GM18867 (cell line): ENCODE results near the gene SYT12.

ENCODE experiments used
- ATAC-seq: cut with Tn5 transposase; IDR thresholded peaks from one replicate; pipeline ENCODE4 v1.9.1; 2021; ENCODE audit warnings: mild to moderate bottlenecking, moderate library complexity; ENCODE audit not compliant: unreplicated experiment

SYT12 gene

GRCh38 chr11:67090717-67091116 lies 67.8 kb downstream of the SYT12 start:
- ATAC-seq: no peak

GRCh38 chr11:67095214-67095507 lies 72.2 kb downstream of the SYT12 start:
- ATAC-seq: no peak

DNA sequence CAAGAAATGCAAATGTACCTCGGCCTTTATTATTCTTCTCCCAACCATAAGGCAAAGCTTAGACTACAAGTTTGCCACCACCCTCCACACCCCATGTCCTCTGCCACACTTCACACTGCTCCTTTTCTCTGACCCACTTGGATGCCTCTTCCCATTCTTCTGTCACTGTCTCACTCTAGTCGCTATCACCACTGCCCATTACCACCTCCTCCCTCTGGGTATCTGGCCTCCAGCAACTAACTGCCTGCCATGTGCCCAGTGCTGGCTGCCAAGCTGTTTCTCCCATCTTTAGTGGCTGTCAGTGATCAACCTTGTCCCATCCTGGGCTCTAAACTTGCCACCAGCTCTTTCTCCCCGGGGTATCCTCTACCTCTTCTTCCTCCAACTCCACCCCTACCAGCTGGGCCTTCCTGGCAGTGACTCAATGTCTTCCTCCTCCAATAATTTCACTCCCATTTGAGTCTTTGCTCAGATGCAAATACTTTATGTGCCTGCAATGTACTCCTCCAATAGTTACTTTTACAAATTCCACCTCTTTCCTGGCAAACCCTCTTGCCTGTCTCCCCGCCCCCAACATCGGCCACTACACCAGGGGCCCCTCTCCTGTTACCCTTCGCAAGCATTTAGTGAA lies 76.0 kb downstream of the SYT12 start:
- no peak for ATAC-seq

DNA sequence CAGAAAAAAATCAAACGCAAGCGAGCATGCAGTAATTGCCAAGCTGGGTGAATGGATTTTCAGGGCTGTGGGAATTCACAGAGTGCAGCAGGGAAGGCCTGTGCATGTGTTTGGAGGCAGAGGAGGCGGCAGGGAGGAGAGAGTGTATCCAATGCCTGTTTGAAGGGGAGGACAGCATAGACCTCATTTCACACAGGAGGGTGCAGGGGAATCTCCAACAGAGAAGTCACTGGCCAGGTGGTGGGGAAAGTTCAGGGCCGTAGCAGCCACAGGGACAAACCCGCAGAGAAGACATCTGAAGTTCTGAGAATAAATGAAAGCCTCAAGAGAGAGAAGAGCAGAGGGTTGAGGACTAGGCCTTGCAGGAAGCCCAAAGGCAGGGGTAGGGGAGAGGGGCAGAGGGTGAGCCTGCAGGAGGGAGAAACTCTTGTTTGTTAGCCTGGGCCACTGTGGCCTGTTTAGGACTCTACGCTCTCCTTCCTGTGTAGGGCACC lies 76.9 kb downstream of the SYT12 start:
- ATAC-seq: no peak
